Uterus (tissue), 2 donors: Measurements from ENCODE around the gene LRP1B.

Experiments
- CTCF ChIP-seq, 4 experiments: fragments of 200-600 bp in 2 of 4; fragments of 450-650 bp in 2 of 4; sonication (generic) in 2 of 4; IDR thresholded peaks; one replicate each; pipeline ENCODE4 v1.5.1; 2016 to 2019; ENCODE audit warnings: antibody characterized with exemption in 4 of 4, mild to moderate bottlenecking in 2 of 4, moderate library complexity in 1 of 4
- POLR2A ChIP-seq, 2 donors: fragments of 450-650 bp; IDR thresholded peaks; one replicate each; pipeline ENCODE4 v1.6.1; 2016; ENCODE audit warnings: antibody characterized with exemption in 2 of 2, mild to moderate bottlenecking in 1 of 2, moderate library complexity in 1 of 2

- TF ChIP-seq CTCF (IDR thresholded peaks at IDR 0.05) (no peak), POLR2A (IDR thresholded peaks at IDR 0.05) (no peak)
Measured at GRCh38 chr2:142058149-142058548, 72.7 kb downstream of the LRP1B start.
